ENCODE measurements around the gene CASD1.

Gene CASD1

GRCh38 chr7:94509887-94510581 is 425 bp downstream of the CASD1 start:
- TF ChIP-seq EZH2 (optimal IDR thresholded peaks at IDR 0.05; ENCODE audit: low read depth, low read length) (no peak), CTCF (IDR thresholded peaks at IDR 0.05; ENCODE audit: low read length) (no peak; the same call in 1 of the 2 replicates), EZH2phosphoT487 (IDR thresholded peaks at IDR 0.05; ENCODE audit: low read length) (no peak)
- Histone ChIP-seq H3K4me2 (ENCODE audit: low read depth, low read length) (peak overlapping the region; percentile 63), H3K9me2 (replicated peaks; ENCODE audit: insufficient read depth, low read length) (no peaks in the 10 kb centered on the region), H3K27ac (ENCODE audit: low read length) (peak overlapping the region; percentile 75; the same call in 1 of the 2 replicates), H3K79me2 (ENCODE audit: low read length) (peaks cover 47% of the 10 kb centered on the region), H2AFZ (ENCODE audit: low read length) (peak overlapping the region; percentile 83), H3K9me3 (replicated peaks; ENCODE audit: insufficient read depth, low read length) (no peaks in the 10 kb centered on the region), H3F3A (ENCODE audit: insufficient read depth, low read length) (no peaks in the 10 kb centered on the region), H3K4me3 (ENCODE audit: low read length) (peak overlapping the region; percentile 90), H4K20me1 (ENCODE audit: insufficient read depth, low read length) (no peaks in the 10 kb centered on the region), H3K36me3 (replicated peaks; ENCODE audit: insufficient read depth, low read length) (no peaks in the 10 kb centered on the region), H3K9ac (ENCODE audit: low read length) (peak overlapping the region; percentile 82), H3K4me1 (ENCODE audit: low read length) (peaks cover 11% of the 10 kb centered on the region), H3K27me3 (replicated peaks; ENCODE audit: insufficient read depth, low read length) (no peaks in the 10 kb centered on the region)
- DNase-seq: peak; percentile 60

- H3K36me3 ChIP-seq (replicated peaks; ENCODE audit: insufficient read depth, low read length): no peaks in the 10 kb centered on the region
- DNase-seq: peak; percentile 46
- peak overlapping the region; percentile 75; the same call in 1 of the 2 replicates for H3K27ac ChIP-seq (ENCODE audit: low read length)
- TF ChIP-seq EZH2 (optimal IDR thresholded peaks at IDR 0.05; ENCODE audit: low read depth, low read length) (no peak), CTCF (IDR thresholded peaks at IDR 0.05; ENCODE audit: low read length) (no peak), EZH2phosphoT487 (IDR thresholded peaks at IDR 0.05; ENCODE audit: low read length) (no peak)
- no peaks in the 10 kb centered on the region for H3K27me3 ChIP-seq (replicated peaks; ENCODE audit: insufficient read depth, low read length)
- peak overlapping the region; percentile 88 for H3K4me3 ChIP-seq (ENCODE audit: low read length)
- peak overlapping the region; percentile 63 for H3K4me2 ChIP-seq (ENCODE audit: low read depth, low read length)
- H3K4me1 ChIP-seq (ENCODE audit: low read length): peaks cover 16% of the 10 kb centered on the region
- no peaks in the 10 kb centered on the region for H3K9me2 ChIP-seq (replicated peaks; ENCODE audit: insufficient read depth, low read length)
- peak overlapping the region; percentile 82 for H3K9ac ChIP-seq (ENCODE audit: low read length)
- H3K79me2 ChIP-seq (ENCODE audit: low read length): peaks cover 55% of the 10 kb centered on the region
- H3K9me3 ChIP-seq (replicated peaks; ENCODE audit: insufficient read depth, low read length): no peaks in the 10 kb centered on the region
- no peaks in the 10 kb centered on the region for H3F3A ChIP-seq (ENCODE audit: insufficient read depth, low read length)
- H2AFZ ChIP-seq (ENCODE audit: low read length): peak overlapping the region; percentile 83
- no peaks in the 10 kb centered on the region for H4K20me1 ChIP-seq (ENCODE audit: insufficient read depth, low read length)
These were observed 1.2 kb downstream of the CASD1 start for GRCh38 chr7:94510582-94511496.

GRCh38 chr7:94511718-94512117 is 2.1 kb downstream of the CASD1 start:
- no peaks in the 10 kb centered on the region for H3K36me3 ChIP-seq (replicated peaks; ENCODE audit: insufficient read depth, low read length)
- H3K9me3 ChIP-seq (replicated peaks; ENCODE audit: insufficient read depth, low read length): no peaks in the 10 kb centered on the region
- H3K9ac ChIP-seq (ENCODE audit: low read length): no peak overlapping the region
- H3K4me1 ChIP-seq (ENCODE audit: low read length): peaks cover 16% of the 10 kb centered on the region
- no peaks in the 10 kb centered on the region; the same call in 1 of the 2 replicates for H4K20me1 ChIP-seq (ENCODE audit: insufficient read depth, low read length)
- no peak overlapping the region for H3K4me3 ChIP-seq (ENCODE audit: low read length)
- H3K27ac ChIP-seq (ENCODE audit: low read length): no peak overlapping the region
- DNase-seq: no peak
- TF ChIP-seq EZH2 (optimal IDR thresholded peaks at IDR 0.05; ENCODE audit: low read depth, low read length): no peak
- no peak for TF ChIP-seq CTCF (IDR thresholded peaks at IDR 0.05; ENCODE audit: low read length)
- no peak for TF ChIP-seq EZH2phosphoT487 (IDR thresholded peaks at IDR 0.05; ENCODE audit: low read length)
- no peaks in the 10 kb centered on the region for H3K27me3 ChIP-seq (replicated peaks; ENCODE audit: insufficient read depth, low read length)
- H2AFZ ChIP-seq (ENCODE audit: low read length): no peak overlapping the region
- H3K4me2 ChIP-seq (ENCODE audit: low read depth, low read length): no peak overlapping the region
- no peaks in the 10 kb centered on the region for H3F3A ChIP-seq (ENCODE audit: insufficient read depth, low read length)
- peaks cover 60% of the 10 kb centered on the region for H3K79me2 ChIP-seq (ENCODE audit: low read length)
- no peaks in the 10 kb centered on the region for H3K9me2 ChIP-seq (replicated peaks; ENCODE audit: insufficient read depth, low read length)

Measured in MM.1S (cell line).